IMR-90 (cell line): ENCODE results near the gene POU2F2. TPM values are rescaled to one million over a fixed set of nuclear protein-coding genes. Genes with fewer than 3 reads are reported as not detected.

Source experiments
- ATAC-seq: fragments of 200-7000 bp; cut with Tn5 transposase; 2 replicates; pipeline ENCODE4 v1.9.1; 2020; ENCODE audit warnings: low read depth, mild to moderate bottlenecking, moderate library complexity
- BruUV-seq: library from RNA; stranded (reverse); fragments of 400-500 nt; replicated peaks from 2 replicates; lab custom pipeline; 2021; lab: Mats Ljungman, UMichigan
- CTCF ChIA-PET: fragments of 300-600 bp; formaldehyde crosslinking; extraction: SDS; loops from one replicate; lab custom pipeline; 2021; ENCODE audit warnings: antibody characterized with exemption; lab: Yijun Ruan, JAX
- POLR2A ChIA-PET: fragments of 300-600 bp; sonication (Branson Sonifier 250); formaldehyde crosslinking; loops from one replicate; lab custom pipeline; 2022; ENCODE audit warnings: antibody characterized with exemption; ENCODE audit not compliant: unreplicated experiment; lab: Charles Lee
- DNase-seq: peaks from one replicate; pipeline ENCODE4 v3.0.0; 2013
- H2AFZ ChIP-seq: replicated peaks from 2 replicates; pipeline ENCODE3; 2013; ENCODE audit warnings: low read length, mild to moderate bottlenecking; ENCODE audit not compliant: poor library complexity
- H2AK5ac ChIP-seq: 2 replicates; pipeline ENCODE4 v1.6.1; 2013; ENCODE audit warnings: low read depth, low read length, inconsistent platforms
- H2AK9ac ChIP-seq: replicated peaks from 2 replicates; pipeline ENCODE3; 2013; ENCODE audit warnings: mild to moderate bottlenecking, low read depth, low read length, moderate library complexity; ENCODE audit not compliant: poor library complexity
- H2BK120ac ChIP-seq: 2 replicates; pipeline ENCODE4 v1.6.1; 2013; ENCODE audit warnings: low read depth, low read length, inconsistent platforms
- H2BK15ac ChIP-seq: 3 replicates; pipeline ENCODE4 v1.6.1; 2013; ENCODE audit warnings: low read depth, low read length, inconsistent platforms
- H2BK20ac ChIP-seq: 2 replicates; pipeline ENCODE4 v1.6.1; 2013; ENCODE audit warnings: low read depth, mild to moderate bottlenecking, inconsistent platforms, low read length, moderate library complexity
- H2BK5ac ChIP-seq: 2 replicates; pipeline ENCODE4 v1.6.1; 2013; ENCODE audit warnings: mild to moderate bottlenecking, low read depth, low read length, inconsistent platforms; ENCODE audit not compliant: poor library complexity, severe bottlenecking
- H3K14ac ChIP-seq: replicated peaks from 2 replicates; pipeline ENCODE4 v1.6.1; 2013; ENCODE audit warnings: low read depth, low read length, inconsistent platforms
- H3K18ac ChIP-seq: 2 replicates; pipeline ENCODE4 v1.6.1; 2013; ENCODE audit warnings: low read depth, low read length, control low read depth
- H3K23ac ChIP-seq: 2 replicates; pipeline ENCODE4 v1.6.1; 2013; ENCODE audit warnings: low read depth, low read length, inconsistent platforms
- H3K27ac ChIP-seq: 2 replicates; pipeline ENCODE4 v1.5.1; 2013; ENCODE audit warnings: mild to moderate bottlenecking, control low read depth, low read length; ENCODE audit not compliant: insufficient read depth
- H3K27me3 ChIP-seq: 2 replicates; pipeline ENCODE4 v1.6.1; 2013; ENCODE audit warnings: low read length; ENCODE audit not compliant: control insufficient read depth, insufficient read depth
- H3K36me3 ChIP-seq: 2 replicates; pipeline ENCODE4 v1.6.1; 2013; ENCODE audit warnings: low read length, mixed read lengths; ENCODE audit not compliant: control insufficient read depth, insufficient read depth
- H3K4ac ChIP-seq: 2 replicates; pipeline ENCODE4 v1.6.1; 2013; ENCODE audit warnings: low read depth, low read length, inconsistent platforms
- H3K4me1 ChIP-seq: 2 replicates; pipeline ENCODE4 v1.6.1; 2013; ENCODE audit warnings: low read length, mixed read lengths; ENCODE audit not compliant: control insufficient read depth, insufficient read depth
- H3K4me2 ChIP-seq: 2 replicates; pipeline ENCODE4 v1.6.1; 2013; ENCODE audit warnings: low read depth, mild to moderate bottlenecking, control low read depth, low read length, moderate library complexity
- H3K4me3 ChIP-seq: 2 replicates; pipeline ENCODE4 v1.5.1; 2013; ENCODE audit warnings: low read depth, mild to moderate bottlenecking, control low read depth, low read length, moderate library complexity; ENCODE audit not compliant: insufficient read depth
- H3K56ac ChIP-seq: 2 replicates; pipeline ENCODE4 v1.6.1; 2013; ENCODE audit warnings: low read length, inconsistent platforms; ENCODE audit not compliant: insufficient read depth; ENCODE audit errors: extremely low read depth
- H3K79me1 ChIP-seq, 2 experiments: 2 replicates each; pipeline ENCODE4 v1.6.1; 2013; ENCODE audit warnings: low read length in 2 of 2, inconsistent platforms in 1 of 2, low read depth in 1 of 2
- H3K9ac ChIP-seq: 2 replicates; pipeline ENCODE4 v1.6.1; 2013; ENCODE audit warnings: low read depth, low read length, control low read depth
- H3K9me1 ChIP-seq: 2 replicates; pipeline ENCODE4 v1.6.1; 2013; ENCODE audit warnings: low read length, inconsistent platforms; ENCODE audit not compliant: insufficient read depth
- H3K9me3 ChIP-seq: 2 replicates; pipeline ENCODE4 v1.6.1; 2013; ENCODE audit warnings: low read length; ENCODE audit not compliant: control insufficient read depth, insufficient read depth
- H4K20me1 ChIP-seq: 2 replicates; pipeline ENCODE4 v1.6.1; 2013; ENCODE audit warnings: low read length, inconsistent platforms; ENCODE audit not compliant: insufficient read depth
- H4K5ac ChIP-seq: 2 replicates; pipeline ENCODE4 v1.6.1; 2013; ENCODE audit warnings: mild to moderate bottlenecking, low read depth, low read length, control low read depth
- H4K8ac ChIP-seq, 2 experiments: 2 replicates each; pipeline ENCODE4 v1.6.1; 2013; ENCODE audit warnings: low read depth in 2 of 2, low read length in 2 of 2, control low read depth in 1 of 2, inconsistent platforms in 1 of 2
- H4K91ac ChIP-seq: 2 replicates; pipeline ENCODE4 v1.6.1; 2013; ENCODE audit warnings: low read depth, low read length, inconsistent platforms; ENCODE audit not compliant: insufficient read depth
- BHLHE40 ChIP-seq: fragments of 150-350 bp; IDR thresholded peaks from 2 replicates; pipeline ENCODE4 v1.6.1; 2016; ENCODE audit warnings: mild to moderate bottlenecking, low read depth, low read length
- CEBPB ChIP-seq: IDR thresholded peaks from 2 replicates; pipeline ENCODE4 v1.6.1; 2012; ENCODE audit warnings: low read depth, low read length, improper control_type of control experiment
- CHD1 ChIP-seq: IDR thresholded peaks from 2 replicates; pipeline ENCODE4 v1.6.1; 2012; ENCODE audit warnings: low read depth, low read length, improper control_type of control experiment
- FOS ChIP-seq: fragments of 150-350 bp; IDR thresholded peaks from 2 replicates; pipeline ENCODE4 v1.6.1; 2016; ENCODE audit warnings: low read depth, low read length
- MAZ ChIP-seq: IDR thresholded peaks from 2 replicates; pipeline ENCODE4 v1.6.1; 2012; ENCODE audit warnings: low read depth, mild to moderate bottlenecking, low read length, improper control_type of control experiment, moderate library complexity, borderline replicate concordance
- MXI1 ChIP-seq: IDR thresholded peaks from 2 replicates; pipeline ENCODE4 v1.6.1; 2012; ENCODE audit warnings: low read depth, mild to moderate bottlenecking, low read length, moderate library complexity, borderline replicate concordance
- NFE2L2 ChIP-seq: fragments of 150-350 bp; IDR thresholded peaks from 2 replicates; pipeline ENCODE4 v1.6.1; 2016; ENCODE audit warnings: low read depth, mild to moderate bottlenecking, low read length
- POLR2A ChIP-seq: IDR thresholded peaks from 2 replicates; pipeline ENCODE4 v1.6.1; 2012; ENCODE audit warnings: mild to moderate bottlenecking, low read depth, low read length
- RAD21 ChIP-seq: IDR thresholded peaks from 2 replicates; pipeline ENCODE4 v1.6.1; 2012; ENCODE audit warnings: low read length, improper control_type of control experiment
- RCOR1 ChIP-seq: IDR thresholded peaks from 2 replicates; pipeline ENCODE4 v1.6.1; 2012; ENCODE audit warnings: mild to moderate bottlenecking, low read length, improper control_type of control experiment; ENCODE audit not compliant: insufficient replicate concordance
- RFX5 ChIP-seq: IDR thresholded peaks from 2 replicates; pipeline ENCODE4 v1.8.0; 2012; ENCODE audit warnings: low read depth, mild to moderate bottlenecking, low read length, moderate library complexity
- WGBS, 2 experiments: methylation state at CpG; one replicate each; pipeline versions ENCODE4 v1.1.5 to v1.1.7; 2013; ENCODE audit warnings: missing lambda C conversion rate in 2 of 2; ENCODE audit not compliant: insufficient read length in 1 of 2; ENCODE audit errors: extremely low coverage in 2 of 2; 5-methylcytosine and 5-hydroxymethylcytosine counted together
- dilution Hi-C: fragments of 300-500 bp; cut with HindIII; formaldehyde crosslinking; loops from one replicate; pipeline ENCODE4 v1.14.3; 2018; ENCODE audit warnings: low sequenced_read_pairs; ENCODE audit not compliant: unreplicated experiment
- in situ Hi-C: fragments of 300-500 bp; cut with MboI; formaldehyde crosslinking; loops from 3 replicates; pipeline ENCODE4 v1.14.3; 2019; ENCODE audit warnings: low sequenced_read_pairs, inconsistent platforms, mixed read lengths
- intact Hi-C: fragments of 100-400 bp; cut with micrococcal nuclease; formaldehyde crosslinking; loops from 2 replicates; pipeline ENCODE4 v1.10.0; 2022
- polyA plus RNA-seq, 3 experiments: library from polyadenylated mRNA; depleted of rRNA; stranded (reverse); fragments of >200 nt; gene quantifications; 2 replicates each; pipeline ENCODE4 v1.2.3, GENCODE V29; 2012; ENCODE audit warnings: low replicate concordance in 1 of 3
- total RNA-seq: library from RNA; depleted of rRNA; stranded (reverse); fragments of >200 nt; gene quantifications from 2 replicates; pipeline ENCODE4 v1.2.3, GENCODE V29; 2012

Gene POU2F2
- total and polyA plus RNA-seq, 2 of the 4 experiments (the other 2 are of a cell fraction), result 0.54 to 5.0 TPM

GRCh38 chr19:42059196-42059595 lies 73.0 kb downstream of the POU2F2 start:
- dilution Hi-C loops (no loop called here), in situ Hi-C loops (no loop called here)
- CTCF ChIA-PET, result no interaction called here

More at GRCh38 chr19:42059196-42059595, 73.0 kb downstream of the POU2F2 start:
- H4K20me1 ChIP-seq, result no peaks in the 10 kb centered on the region
- no peak overlapping the region for H2AK9ac ChIP-seq
- H3K9me1 ChIP-seq, result no peaks in the 10 kb centered on the region
- POLR2A ChIA-PET, result interaction anchor here (0.6 kb wide), 1 partner anchor 17 kb away, joined by 5 read pairs; no protein-coding TSS in a partner anchor
- no peak overlapping the region for H3K4ac ChIP-seq
- no peak overlapping the region for H4K8ac ChIP-seq
- peaks cover 41% of the 10 kb centered on the region for H3K27me3 ChIP-seq
- no peak overlapping the region for H3K23ac ChIP-seq
- no peak overlapping the region for H2AK5ac ChIP-seq
- no peak overlapping the region for H2BK120ac ChIP-seq
- no peak overlapping the region for H3K9ac ChIP-seq
- intact Hi-C loops, result no loop called here
- no peak overlapping the region for H3K14ac ChIP-seq
- H3K9me3 ChIP-seq, result no peaks in the 10 kb centered on the region
- H3K4me1 ChIP-seq, result no peaks in the 10 kb centered on the region
- DNase-seq, result no peak
- no peaks in the 10 kb centered on the region for H3K36me3 ChIP-seq
- no peak overlapping the region for H2BK20ac ChIP-seq
- no peak for ATAC-seq
- H2BK5ac ChIP-seq, result no peak overlapping the region
- BruUV-seq, result no TSS peak
- no peak overlapping the region for H4K91ac ChIP-seq
- no peak overlapping the region for H3K27ac ChIP-seq
- no peak overlapping the region for H3K18ac ChIP-seq
- H3K4me3 ChIP-seq, result no peak overlapping the region
- no peaks in the 10 kb centered on the region for H3K79me1 ChIP-seq
- no peak for TF ChIP-seq MXI1
- no peak for TF ChIP-seq POLR2A
- TF ChIP-seq MAZ, result no peak
- no peak for TF ChIP-seq FOS
- TF ChIP-seq CHD1, result no peak
- TF ChIP-seq RCOR1, result no peak
- no peak for TF ChIP-seq RFX5
- TF ChIP-seq BHLHE40, result no peak
- no peak for TF ChIP-seq CEBPB
- no peak for TF ChIP-seq RAD21
- TF ChIP-seq NFE2L2, result no peak
- no peak overlapping the region for H2BK15ac ChIP-seq
- no peak overlapping the region for H2AFZ ChIP-seq
- no peak overlapping the region for H3K56ac ChIP-seq
- H4K5ac ChIP-seq, result no peak overlapping the region
- H3K4me2 ChIP-seq, result no peak overlapping the region
- 93% methylated on average over 3 of the region's 13 CpGs; no CpG with 5 or more reads in 1 of the 2 experiments for WGBS, 2 experiments
